AG10803 (cell line): ENCODE measurements around the gene HIP1.

Source experiments
- DNase-seq: peaks from one replicate; pipeline ENCODE4 v3.0.0; 2010; ENCODE audit warnings: low read depth
- H3K4me3 ChIP-seq: 2 replicates; pipeline ENCODE4 v1.5.1; 2011; ENCODE audit warnings: mild to moderate bottlenecking, low read length, control low read depth
- CTCF ChIP-seq: conservative IDR thresholded peaks from 2 replicates; pipeline ENCODE4 v1.5.1; 2011; ENCODE audit warnings: mild to moderate bottlenecking, low read length, control low read depth, inconsistent platforms

The HIP1 gene

GRCh38 chr7:75743455-75743859, 4.7 kb upstream of the HIP1 start:
- no peak for DNase-seq
- no peak overlapping the region for H3K4me3 ChIP-seq
- TF ChIP-seq CTCF: no peak

DNA sequence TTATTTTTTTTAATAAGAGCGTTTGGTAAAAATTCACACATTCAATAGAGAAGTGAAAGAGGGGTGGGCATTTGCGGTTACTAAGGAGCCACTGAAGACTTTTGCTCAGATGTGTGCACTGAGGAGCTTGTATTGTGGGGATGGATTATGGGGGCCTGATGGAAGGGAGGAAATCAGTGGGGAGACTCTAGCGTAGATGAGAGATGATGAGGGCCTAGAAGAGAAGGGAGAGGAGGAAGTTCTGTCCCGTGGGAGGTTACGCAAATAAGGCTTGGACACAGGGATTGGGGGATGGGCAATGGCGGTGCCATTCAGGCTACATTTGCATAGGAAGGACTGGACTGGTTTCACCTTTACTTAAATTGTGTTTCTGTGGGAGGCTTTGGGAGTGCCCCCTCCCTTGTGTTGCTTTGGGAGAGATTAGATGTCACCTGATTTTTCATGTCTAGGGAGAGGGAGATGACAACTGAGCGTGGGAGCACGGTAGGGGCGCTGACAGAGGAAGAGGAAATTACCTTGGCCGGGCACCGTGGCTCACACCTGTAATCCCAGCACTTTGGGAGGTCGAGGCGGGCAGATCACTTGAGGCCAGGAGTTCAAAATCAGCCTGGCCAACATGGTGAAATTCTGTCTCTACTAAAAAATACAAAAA, 2.2 kb upstream of the HIP1 start:
- TF ChIP-seq CTCF: no peak
- DNase-seq: no peak
- H3K4me3 ChIP-seq: no peak overlapping the region

DNA sequence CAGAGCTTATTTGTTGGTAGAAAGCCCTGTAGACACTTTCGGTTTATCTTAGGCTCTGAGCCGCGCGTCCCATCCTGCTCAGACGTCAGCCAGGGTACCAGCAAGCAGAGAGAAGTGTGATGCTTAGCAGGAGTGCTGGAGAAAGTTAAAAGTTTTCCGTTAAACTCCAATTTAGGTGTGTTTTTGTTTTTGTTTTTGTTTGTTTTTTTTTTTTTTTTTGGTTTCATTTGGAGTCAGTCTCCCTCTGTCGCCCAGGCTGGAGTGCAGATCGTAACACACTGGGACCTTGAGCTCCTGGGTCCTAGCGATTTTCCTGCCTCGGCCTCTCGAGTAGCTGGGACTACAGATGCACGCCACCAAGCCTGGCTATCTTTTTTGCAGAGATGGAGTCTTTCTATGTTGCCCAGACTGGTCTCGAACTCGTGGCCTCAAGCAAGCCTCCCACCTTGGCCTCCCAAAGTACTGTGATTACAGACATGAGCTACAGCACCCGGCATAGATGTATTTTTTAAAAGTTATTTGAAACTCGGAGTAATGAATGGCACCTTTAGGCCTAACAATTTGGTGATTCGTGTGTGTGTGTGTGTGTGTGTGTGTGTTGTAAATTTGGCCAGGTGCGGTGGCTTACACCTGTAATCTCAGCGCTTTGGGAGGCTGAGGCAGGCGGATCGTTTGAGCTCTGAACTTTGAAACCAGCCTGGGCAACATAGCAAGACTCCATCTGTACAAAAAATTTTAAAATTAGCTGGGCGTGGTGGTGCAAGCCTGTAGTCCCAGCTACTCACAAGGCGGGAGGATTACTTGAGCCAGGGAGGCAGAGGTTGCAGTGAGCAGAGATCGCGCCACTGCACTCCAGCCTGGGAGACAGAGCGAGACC, 1.3 kb upstream of the HIP1 start:
- DNase-seq: no peak
- TF ChIP-seq CTCF: no peak
- H3K4me3 ChIP-seq: peak overlapping the region; percentile 76

- TF ChIP-seq CTCF: no peak
These were observed 444 bp upstream of the HIP1 start for GRCh38 chr7:75738975-75739795.

GRCh38 chr7:75737856-75738603, 711 bp downstream of the HIP1 start:
- DNase-seq: no peak
- H3K4me3 ChIP-seq: peak overlapping the region; percentile 88
- TF ChIP-seq CTCF: no peak

More at GRCh38 chr7:75738975-75739795, 444 bp upstream of the HIP1 start:
- DNase-seq: peak; percentile 99
- peak overlapping the region; percentile 88 for H3K4me3 ChIP-seq

DNA sequence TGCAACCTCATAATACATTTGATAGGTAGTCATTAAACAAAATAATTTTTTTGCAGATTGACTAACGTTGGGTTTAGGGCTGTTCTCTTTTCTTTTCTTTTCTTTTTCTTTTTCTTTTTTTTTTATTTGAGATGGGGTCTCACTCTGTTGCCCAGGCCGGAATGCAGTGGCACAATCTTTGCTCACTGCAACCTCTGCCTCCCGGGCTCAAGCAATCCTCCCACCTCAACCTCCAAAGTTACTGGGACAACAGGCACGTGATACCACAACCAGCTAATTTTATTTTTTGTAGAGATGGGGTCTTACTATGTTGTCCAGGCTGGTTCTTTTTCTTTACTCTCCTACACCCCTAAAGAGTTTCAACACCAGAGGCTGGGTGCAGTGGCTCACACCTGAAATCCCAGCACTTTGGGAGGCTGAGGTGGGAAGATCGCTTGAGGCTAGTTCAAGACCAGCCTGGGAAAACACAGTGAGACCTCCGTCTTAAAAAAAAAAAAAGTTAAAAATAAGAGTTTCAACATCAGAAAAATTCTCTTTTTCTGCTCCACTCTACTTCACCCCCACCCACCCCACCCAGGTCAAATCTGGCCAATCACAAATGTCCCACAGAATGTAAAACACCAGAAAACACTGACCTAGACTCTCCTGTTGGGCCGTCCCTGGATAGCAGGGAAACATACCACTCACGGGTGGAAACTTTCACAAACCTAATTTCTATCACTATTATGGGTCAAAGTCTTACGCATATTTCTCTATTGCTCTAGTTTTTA, 3.0 kb downstream of the HIP1 start:
- no peak overlapping the region for H3K4me3 ChIP-seq
- no peak for TF ChIP-seq CTCF
- no peak for DNase-seq
